22Rv1 (cell line): Measurements from ENCODE around the gene MCAT.

Experiments used
- ZFX ChIP-seq: fragments of 450-650 bp; IDR thresholded peaks from 2 replicates; pipeline ENCODE4 v1.6.1; 2017; ENCODE audit warnings: antibody characterized with exemption, borderline replicate concordance
- TF ChIP-seq, protein P1 (sequence below): fragments of 450-650 bp; IDR thresholded peaks from 2 replicates; pipeline ENCODE4 v1.5.1; 2017; ENCODE audit warnings: mild to moderate bottlenecking

DNA sequence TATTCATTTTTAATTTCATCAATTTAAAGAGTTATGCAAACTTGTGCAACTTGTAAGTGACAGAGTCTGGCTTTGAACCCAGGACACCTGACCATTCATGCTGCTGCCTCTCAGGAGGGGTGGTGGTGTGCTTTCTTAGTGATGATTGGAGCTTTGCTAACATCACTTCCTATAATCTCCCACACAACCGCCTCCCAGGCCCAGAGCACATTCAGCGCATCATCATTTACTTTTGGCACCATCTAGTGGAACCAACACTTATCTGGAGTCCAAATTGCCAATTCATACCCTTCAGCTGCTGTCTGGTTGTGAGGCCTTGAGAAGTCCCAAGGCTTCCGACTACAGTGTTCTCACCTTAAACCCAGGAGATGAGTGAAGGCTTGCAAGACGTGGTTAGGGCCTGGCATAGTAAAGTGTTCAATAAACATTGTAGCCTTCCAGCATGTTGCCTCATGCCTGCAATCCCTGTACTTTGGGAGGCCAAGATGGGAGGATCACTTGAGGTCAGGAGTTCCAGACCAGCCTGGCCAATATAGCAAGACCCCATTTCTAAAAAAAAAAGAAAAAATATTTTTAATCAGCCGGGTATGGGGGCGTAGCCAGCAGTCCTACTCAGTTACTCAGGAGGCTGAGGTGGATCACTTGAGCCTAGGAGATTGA, 52.9 kb downstream of the MCAT start:
- TF ChIP-seq, protein P1, sequence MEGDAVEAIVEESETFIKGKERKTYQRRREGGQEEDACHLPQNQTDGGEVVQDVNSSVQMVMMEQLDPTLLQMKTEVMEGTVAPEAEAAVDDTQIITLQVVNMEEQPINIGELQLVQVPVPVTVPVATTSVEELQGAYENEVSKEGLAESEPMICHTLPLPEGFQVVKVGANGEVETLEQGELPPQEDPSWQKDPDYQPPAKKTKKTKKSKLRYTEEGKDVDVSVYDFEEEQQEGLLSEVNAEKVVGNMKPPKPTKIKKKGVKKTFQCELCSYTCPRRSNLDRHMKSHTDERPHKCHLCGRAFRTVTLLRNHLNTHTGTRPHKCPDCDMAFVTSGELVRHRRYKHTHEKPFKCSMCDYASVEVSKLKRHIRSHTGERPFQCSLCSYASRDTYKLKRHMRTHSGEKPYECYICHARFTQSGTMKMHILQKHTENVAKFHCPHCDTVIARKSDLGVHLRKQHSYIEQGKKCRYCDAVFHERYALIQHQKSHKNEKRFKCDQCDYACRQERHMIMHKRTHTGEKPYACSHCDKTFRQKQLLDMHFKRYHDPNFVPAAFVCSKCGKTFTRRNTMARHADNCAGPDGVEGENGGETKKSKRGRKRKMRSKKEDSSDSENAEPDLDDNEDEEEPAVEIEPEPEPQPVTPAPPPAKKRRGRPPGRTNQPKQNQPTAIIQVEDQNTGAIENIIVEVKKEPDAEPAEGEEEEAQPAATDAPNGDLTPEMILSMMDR, result peak; percentile 75
- TF ChIP-seq ZFX, result no peak
